Lung (tissue), 12 donors: ENCODE measurements around the gene SPANXN2. TPM values are rescaled to one million over a fixed set of nuclear protein-coding genes. Genes with fewer than 3 reads are reported as not detected.

Source experiments
- ATAC-seq: fragments of 200-7000 bp; cut with Tn5 transposase; one replicate; pipeline ENCODE4 v1.9.1; 2020; ENCODE audit warnings: moderate number of reproducible peaks; ENCODE audit not compliant: insufficient read depth, low FRiP score
- DNase-seq, 3 donors: peaks; one replicate each; pipeline ENCODE4 v3.0.0-alpha.2; 2013 to 2017
- H3K27ac ChIP-seq, 2 donors: one replicate each; pipeline ENCODE4 v1.5.1; 2013; ENCODE audit warnings: mild to moderate bottlenecking in 2 of 2, moderate library complexity in 2 of 2, control low read depth in 1 of 2, inconsistent platforms in 1 of 2, low read depth in 1 of 2, low read length in 1 of 2
- H3K27me3 ChIP-seq, 3 donors: one replicate each; pipeline ENCODE4 v1.5.1; 2013; ENCODE audit warnings: low read length in 2 of 3; ENCODE audit not compliant: control insufficient read depth in 3 of 3, insufficient read depth in 3 of 3
- H3K36me3 ChIP-seq, 4 donors: one replicate each; pipeline ENCODE4 v1.5.1; 2013; ENCODE audit warnings: low read length in 4 of 4, mild to moderate bottlenecking in 1 of 4, moderate library complexity in 1 of 4; ENCODE audit not compliant: control insufficient read depth in 4 of 4, insufficient read depth in 4 of 4
- H3K4me1 ChIP-seq, 5 donors: one replicate each; pipeline ENCODE4 v1.5.1; 2013; ENCODE audit warnings: low read length in 5 of 5, mild to moderate bottlenecking in 2 of 5, moderate library complexity in 1 of 5; ENCODE audit not compliant: control insufficient read depth in 5 of 5, insufficient read depth in 5 of 5
- H3K4me3 ChIP-seq: one replicate; pipeline ENCODE4 v1.5.1; 2013; ENCODE audit warnings: mild to moderate bottlenecking, control low read depth, moderate library complexity
- H3K9ac ChIP-seq, 2 donors: one replicate each; pipeline ENCODE4 v1.5.1; 2013; ENCODE audit warnings: low read length in 2 of 2, control low read depth in 1 of 2; ENCODE audit not compliant: insufficient read depth in 1 of 2
- H3K9me3 ChIP-seq, 4 donors: one replicate each; pipeline ENCODE4 v1.5.1; 2013; ENCODE audit warnings: low read length in 3 of 4, mild to moderate bottlenecking in 1 of 4, moderate library complexity in 1 of 4; ENCODE audit not compliant: control insufficient read depth in 4 of 4, insufficient read depth in 3 of 4
- CTCF ChIP-seq: IDR thresholded peaks from 2 replicates; pipeline ENCODE4 v1.5.1; 2012; ENCODE audit warnings: mild to moderate bottlenecking; ENCODE audit errors: control extremely low read depth, extremely low read depth
- WGBS, 2 donors: extraction: QIAGEN DNeasy Blood & Tissue Kit; methylation state at CpG; one replicate each; pipeline ENCODE4 v1.1.7; 2013; 5-methylcytosine and 5-hydroxymethylcytosine counted together
- polyA plus RNA-seq, 2 donors: library from polyadenylated mRNA; stranded (reverse); fragments of 200-250 nt; gene quantifications; one replicate each; pipeline ENCODE4 v1.2.1, GENCODE V29; 2013
- total RNA-seq, 2 donors: library from RNA; depleted of rRNA in 1 of 2; stranded (reverse); fragments of >200 nt in 1 of 2; gene quantifications; one replicate each; pipeline ENCODE4 v1.2.1, GENCODE V29; 2014 to 2021
- donor health status: control.
- donor health status: control.
- donor health status: Bipolar disorder and iron deficiency.
- donor health status: healthy.
- donor health status: DM: yes; HTN: yes; CAD: no.

SPANXN2 gene
- total and polyA plus RNA-seq, 4 donors = not detected

DNA sequence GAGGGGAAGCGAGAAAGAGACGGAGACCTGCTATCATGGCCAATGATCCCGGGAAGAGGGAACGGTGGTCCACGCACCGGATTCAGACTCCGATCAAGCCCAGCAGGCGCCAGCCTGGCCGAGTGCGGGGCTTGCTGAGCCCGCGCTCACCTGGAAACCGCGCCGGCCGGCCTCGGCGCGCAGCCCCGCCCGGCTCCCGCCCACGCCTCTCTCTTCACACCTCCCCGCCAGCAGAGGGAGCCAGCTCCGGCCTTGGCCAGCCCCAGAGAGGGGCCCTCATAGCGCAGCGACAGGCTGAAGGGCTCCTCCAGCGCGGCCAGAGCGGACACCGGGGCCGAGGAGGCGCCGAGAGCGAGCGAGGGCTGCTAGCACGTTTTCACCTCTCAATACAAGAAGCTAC, 36.8 kb upstream of the SPANXN2 start:
- Histone ChIP-seq H3K4me1 (no peaks in the 10 kb centered on the region), H3K36me3 (no peaks in the 10 kb centered on the region), H3K4me3 (no peak overlapping the region), H3K27ac (no peak overlapping the region), H3K9ac (no peak overlapping the region), H3K9me3 (peaks cover 0 to 4% (median 0%) of the 10 kb centered on the region in 4 donors), H3K27me3 (no peaks in the 10 kb centered on the region)
- ATAC-seq (no peak), DNase-seq (no peak)
- TF ChIP-seq CTCF = no peak
- WGBS, 2 donors = 85 to 96% methylated on average over 24 to 37 of the region's 37 CpGs

- Histone ChIP-seq H3K4me3 (no peak overlapping the region), H3K9me3 (peaks cover 0 to 2% (median 0%) of the 10 kb centered on the region in 4 donors), H3K9ac (no peak overlapping the region), H3K27me3 (no peaks in the 10 kb centered on the region), H3K36me3 (no peaks in the 10 kb centered on the region), H3K27ac (no peak overlapping the region), H3K4me1 (no peaks in the 10 kb centered on the region)
- TF ChIP-seq CTCF = no peak
- ATAC-seq = no peak
- 41 to 66% methylated on average over 3 of the region's 3 CpGs for WGBS, 2 donors
- no peak for DNase-seq
Measured at GRCh38 chrX:143754183-143754582, 33.6 kb upstream of the SPANXN2 start.

- no peaks in the 10 kb centered on the region for H3K4me1 ChIP-seq
- H3K27ac ChIP-seq = no peak overlapping the region
- H3K36me3 ChIP-seq = no peaks in the 10 kb centered on the region
- no peak for DNase-seq
- no peak for ATAC-seq
- H3K4me3 ChIP-seq = no peak overlapping the region
- no peak for TF ChIP-seq CTCF
- peaks cover 0 to 2% (median under 1%) of the 10 kb centered on the region in 4 donors for H3K9me3 ChIP-seq
- no peak overlapping the region for H3K9ac ChIP-seq
- no peaks in the 10 kb centered on the region for H3K27me3 ChIP-seq
Measured at GRCh38 chrX:143733866-143734265, 13.3 kb upstream of the SPANXN2 start.

- no peak overlapping the region for H3K4me3 ChIP-seq
- H3K9ac ChIP-seq = no peak overlapping the region
- ATAC-seq (no peak), DNase-seq (no peak)
- H3K9me3 ChIP-seq = peaks cover 0 to 4% (median 0%) of the 10 kb centered on the region in 4 donors
- WGBS, 2 donors = 93 to 100% methylated on average over 7 to 17 of the region's 17 CpGs
- H3K27me3 ChIP-seq = no peaks in the 10 kb centered on the region
- H3K4me1 ChIP-seq = no peaks in the 10 kb centered on the region
- H3K36me3 ChIP-seq = no peaks in the 10 kb centered on the region
- H3K27ac ChIP-seq = no peak overlapping the region
- TF ChIP-seq CTCF = no peak
Measured at GRCh38 chrX:143726296-143726695, 5.7 kb upstream of the SPANXN2 start.
